HEK293 (cell line): ENCODE data around the gene MUS81.

ENCODE experiments used
- SP2 ChIP-seq: fragments of 450-650 bp; formaldehyde crosslinking; IDR thresholded peaks from 2 replicates; pipeline ENCODE4 v1.5.1; 2016; ENCODE audit warnings: missing biosample characterization, missing genetic modification characterization
- SP7 ChIP-seq: fragments of 450-650 bp; formaldehyde crosslinking; IDR thresholded peaks from 2 replicates; pipeline ENCODE4 v1.5.1; 2016; ENCODE audit warnings: missing biosample characterization, missing genetic modification characterization
- ZBTB1 ChIP-seq: fragments of 450-650 bp; formaldehyde crosslinking; IDR thresholded peaks from 2 replicates; pipeline ENCODE4 v1.5.1; 2016; ENCODE audit warnings: missing biosample characterization, missing genetic modification characterization
- ZBTB44 ChIP-seq: fragments of 450-650 bp; IDR thresholded peaks from 2 replicates; pipeline ENCODE4 v1.5.1; 2018; ENCODE audit warnings: missing biosample characterization, mild to moderate bottlenecking, missing genetic modification characterization
- ZFP69B ChIP-seq: fragments of 450-650 bp; formaldehyde crosslinking; IDR thresholded peaks from 2 replicates; pipeline ENCODE4 v1.5.1; 2016; ENCODE audit warnings: missing biosample characterization, missing genetic modification characterization
- ZNF114 ChIP-seq: fragments of 450-650 bp; formaldehyde crosslinking; IDR thresholded peaks from 2 replicates; pipeline ENCODE4 v1.5.0; 2017; ENCODE audit warnings: missing biosample characterization, missing genetic modification characterization
- ZNF140 ChIP-seq: fragments of 450-650 bp; formaldehyde crosslinking; IDR thresholded peaks from 2 replicates; pipeline ENCODE4 v1.5.1; 2016; ENCODE audit warnings: missing biosample characterization, missing genetic modification characterization
- ZNF146 ChIP-seq: fragments of 450-650 bp; formaldehyde crosslinking; IDR thresholded peaks from 2 replicates; pipeline ENCODE4 v1.5.1; 2016; ENCODE audit warnings: missing biosample characterization, missing genetic modification characterization
- ZNF155 ChIP-seq: fragments of 450-650 bp; formaldehyde crosslinking; IDR thresholded peaks from 2 replicates; pipeline ENCODE4 v1.5.1; 2016; ENCODE audit warnings: missing biosample characterization, missing genetic modification characterization
- ZNF2 ChIP-seq: fragments of 450-650 bp; formaldehyde crosslinking; IDR thresholded peaks from 2 replicates; pipeline ENCODE4 v1.5.1; 2016; ENCODE audit warnings: missing biosample characterization, missing genetic modification characterization
- ZNF221 ChIP-seq: fragments of 450-650 bp; formaldehyde crosslinking; IDR thresholded peaks from 2 replicates; pipeline ENCODE4 v1.5.1; 2017; ENCODE audit warnings: missing biosample characterization, missing genetic modification characterization, borderline replicate concordance
- ZNF391 ChIP-seq: fragments of 450-650 bp; formaldehyde crosslinking; IDR thresholded peaks from 2 replicates; pipeline ENCODE4 v1.5.1; 2016; ENCODE audit warnings: low read depth, missing biosample characterization, missing genetic modification characterization, borderline replicate concordance
- ZNF394 ChIP-seq: fragments of 450-650 bp; formaldehyde crosslinking; IDR thresholded peaks from 2 replicates; pipeline ENCODE4 v1.5.1; 2016; ENCODE audit warnings: missing biosample characterization, missing genetic modification characterization, mild to moderate bottlenecking, moderate library complexity, borderline replicate concordance
- ZNF473 ChIP-seq: fragments of 450-650 bp; formaldehyde crosslinking; IDR thresholded peaks from 2 replicates; pipeline ENCODE4 v1.5.1; 2017; ENCODE audit warnings: missing biosample characterization, missing genetic modification characterization
- ZNF518A ChIP-seq: fragments of 450-650 bp; formaldehyde crosslinking; conservative IDR thresholded peaks from 2 replicates; pipeline ENCODE4 v1.5.1; 2016; ENCODE audit warnings: low read depth, missing biosample characterization, missing genetic modification characterization
- ZNF561 ChIP-seq: fragments of 450-650 bp; IDR thresholded peaks from 2 replicates; pipeline ENCODE4 v1.5.1; 2018; ENCODE audit warnings: missing biosample characterization, missing genetic modification characterization, borderline replicate concordance
- ZNF639 ChIP-seq: fragments of 450-650 bp; formaldehyde crosslinking; IDR thresholded peaks from 2 replicates; pipeline ENCODE4 v1.5.1; 2016; ENCODE audit warnings: missing biosample characterization, missing genetic modification characterization
- ZNF785 ChIP-seq: fragments of 450-650 bp; formaldehyde crosslinking; IDR thresholded peaks from 2 replicates; pipeline ENCODE4 v1.5.1; 2016; ENCODE audit warnings: missing biosample characterization, missing genetic modification characterization
- ZNF791 ChIP-seq: fragments of 450-650 bp; formaldehyde crosslinking; IDR thresholded peaks from 2 replicates; pipeline ENCODE4 v1.5.1; 2016; ENCODE audit warnings: missing biosample characterization, missing genetic modification characterization
- ZNF792 ChIP-seq: fragments of 450-650 bp; formaldehyde crosslinking; IDR thresholded peaks from 2 replicates; pipeline ENCODE4 v1.5.1; 2016; ENCODE audit warnings: missing biosample characterization, missing genetic modification characterization
- ZNF843 ChIP-seq: fragments of 450-650 bp; formaldehyde crosslinking; IDR thresholded peaks from 2 replicates; pipeline ENCODE4 v1.5.1; 2016; ENCODE audit warnings: missing biosample characterization, missing genetic modification characterization
- ZSCAN30 ChIP-seq: fragments of 450-650 bp; IDR thresholded peaks from 2 replicates; pipeline ENCODE4 v1.5.1; 2018; ENCODE audit warnings: missing biosample characterization, mild to moderate bottlenecking, missing genetic modification characterization, moderate library complexity
- TF ChIP-seq, protein P1 (sequence below): fragments of 450-650 bp; formaldehyde crosslinking; IDR thresholded peaks from 2 replicates; pipeline ENCODE4 v1.5.0; 2017; ENCODE audit warnings: missing biosample characterization, missing genetic modification characterization, borderline replicate concordance
- TF ChIP-seq, protein P2 (sequence below): fragments of 450-650 bp; formaldehyde crosslinking; IDR thresholded peaks from 2 replicates; pipeline ENCODE4 v1.5.1; 2016; ENCODE audit warnings: missing biosample characterization, missing genetic modification characterization, low read depth
- TF ChIP-seq, protein P3 (sequence below): fragments of 450-650 bp; formaldehyde crosslinking; IDR thresholded peaks from 2 replicates; pipeline ENCODE4 v1.5.1; 2016; ENCODE audit warnings: missing biosample characterization, missing genetic modification characterization

MUS81 gene

DNA sequence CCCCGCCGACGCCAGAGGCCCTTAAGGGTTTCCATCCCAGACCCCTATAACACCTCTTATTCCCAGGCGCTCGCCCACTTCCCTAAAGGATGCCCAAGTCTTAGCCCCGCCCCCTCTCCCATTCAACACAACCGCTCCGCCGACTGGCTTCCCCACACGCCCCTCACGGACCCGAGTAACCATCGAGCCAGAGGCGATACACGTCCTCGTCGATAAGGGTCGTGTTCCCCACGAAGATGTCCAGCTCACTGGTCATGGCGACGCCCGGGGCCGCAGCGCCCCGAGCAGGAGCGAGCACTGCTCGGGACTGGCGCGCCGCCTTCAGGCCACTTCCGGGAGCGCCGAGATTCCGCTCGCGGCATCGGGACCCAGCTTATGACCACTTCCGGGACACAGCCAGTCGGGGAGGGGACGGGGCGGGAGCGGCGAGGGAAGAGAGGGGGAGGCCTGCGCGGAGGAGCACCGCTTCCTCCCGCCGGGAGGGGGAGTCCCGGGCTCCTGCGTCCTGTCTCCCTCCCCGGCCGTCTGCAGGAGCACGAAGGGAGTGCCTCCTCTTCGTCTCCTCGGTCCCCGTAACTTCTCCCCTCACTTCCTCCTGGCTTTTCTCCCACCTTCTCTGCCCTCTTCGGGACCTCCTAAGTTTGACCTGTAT, 28.1 kb downstream of the MUS81 start, which contains the start of gene FIBP (continued):
- TF ChIP-seq ZNF639 (tag by site-specific recombination) (0 out of 2 replicates have a peak, but pooled peaks have one; percentile 14), ZNF221 (no peak), ZNF394 (no peak), ZSCAN30 (peak; percentile 53; the same call in 1 of the 2 replicates), ZBTB1 (no peak), ZNF561 (tag by site-specific recombination) (0 out of 2 replicates have a peak, but pooled peaks have one; percentile 42), ZNF473 (no peak), ZNF843 (tag by site-specific recombination) (peak; percentile 57; the same call in 1 of the 2 replicates), ZNF2 (tag by site-specific recombination) (peak; percentile 89), ZNF785 (no peak), ZNF140 (tag by site-specific recombination) (no peak), ZNF792 (no peak), ZNF518A (tag by site-specific recombination) (no peak), ZNF791 (no peak), ZFP69B (tag by site-specific recombination) (peak; percentile 12; the same call in 1 of the 2 replicates), ZNF391 (tag by site-specific recombination) (no peak), SP2 (tag by site-specific recombination) (peak; percentile 85), ZNF114 (tag by site-specific recombination) (no peak), ZNF146 (tag by site-specific recombination) (no peak), SP7 (tag by site-specific recombination) (peak; percentile 72), ZNF155 (no peak), ZBTB44 (tag by site-specific recombination) (no peak)
- TF ChIP-seq, protein P1, sequence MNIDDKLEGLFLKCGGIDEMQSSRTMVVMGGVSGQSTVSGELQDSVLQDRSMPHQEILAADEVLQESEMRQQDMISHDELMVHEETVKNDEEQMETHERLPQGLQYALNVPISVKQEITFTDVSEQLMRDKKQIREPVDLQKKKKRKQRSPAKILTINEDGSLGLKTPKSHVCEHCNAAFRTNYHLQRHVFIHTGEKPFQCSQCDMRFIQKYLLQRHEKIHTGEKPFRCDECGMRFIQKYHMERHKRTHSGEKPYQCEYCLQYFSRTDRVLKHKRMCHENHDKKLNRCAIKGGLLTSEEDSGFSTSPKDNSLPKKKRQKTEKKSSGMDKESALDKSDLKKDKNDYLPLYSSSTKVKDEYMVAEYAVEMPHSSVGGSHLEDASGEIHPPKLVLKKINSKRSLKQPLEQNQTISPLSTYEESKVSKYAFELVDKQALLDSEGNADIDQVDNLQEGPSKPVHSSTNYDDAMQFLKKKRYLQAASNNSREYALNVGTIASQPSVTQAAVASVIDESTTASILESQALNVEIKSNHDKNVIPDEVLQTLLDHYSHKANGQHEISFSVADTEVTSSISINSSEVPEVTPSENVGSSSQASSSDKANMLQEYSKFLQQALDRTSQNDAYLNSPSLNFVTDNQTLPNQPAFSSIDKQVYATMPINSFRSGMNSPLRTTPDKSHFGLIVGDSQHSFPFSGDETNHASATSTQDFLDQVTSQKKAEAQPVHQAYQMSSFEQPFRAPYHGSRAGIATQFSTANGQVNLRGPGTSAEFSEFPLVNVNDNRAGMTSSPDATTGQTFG (tag by site-specific recombination), result no peak
- TF ChIP-seq, protein P2, sequence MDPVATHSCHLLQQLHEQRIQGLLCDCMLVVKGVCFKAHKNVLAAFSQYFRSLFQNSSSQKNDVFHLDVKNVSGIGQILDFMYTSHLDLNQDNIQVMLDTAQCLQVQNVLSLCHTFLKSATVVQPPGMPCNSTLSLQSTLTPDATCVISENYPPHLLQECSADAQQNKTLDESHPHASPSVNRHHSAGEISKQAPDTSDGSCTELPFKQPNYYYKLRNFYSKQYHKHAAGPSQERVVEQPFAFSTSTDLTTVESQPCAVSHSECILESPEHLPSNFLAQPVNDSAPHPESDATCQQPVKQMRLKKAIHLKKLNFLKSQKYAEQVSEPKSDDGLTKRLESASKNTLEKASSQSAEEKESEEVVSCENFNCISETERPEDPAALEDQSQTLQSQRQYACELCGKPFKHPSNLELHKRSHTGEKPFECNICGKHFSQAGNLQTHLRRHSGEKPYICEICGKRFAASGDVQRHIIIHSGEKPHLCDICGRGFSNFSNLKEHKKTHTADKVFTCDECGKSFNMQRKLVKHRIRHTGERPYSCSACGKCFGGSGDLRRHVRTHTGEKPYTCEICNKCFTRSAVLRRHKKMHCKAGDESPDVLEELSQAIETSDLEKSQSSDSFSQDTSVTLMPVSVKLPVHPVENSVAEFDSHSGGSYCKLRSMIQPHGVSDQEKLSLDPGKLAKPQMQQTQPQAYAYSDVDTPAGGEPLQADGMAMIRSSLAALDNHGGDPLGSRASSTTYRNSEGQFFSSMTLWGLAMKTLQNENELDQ, result no peak
- TF ChIP-seq, protein P3, sequence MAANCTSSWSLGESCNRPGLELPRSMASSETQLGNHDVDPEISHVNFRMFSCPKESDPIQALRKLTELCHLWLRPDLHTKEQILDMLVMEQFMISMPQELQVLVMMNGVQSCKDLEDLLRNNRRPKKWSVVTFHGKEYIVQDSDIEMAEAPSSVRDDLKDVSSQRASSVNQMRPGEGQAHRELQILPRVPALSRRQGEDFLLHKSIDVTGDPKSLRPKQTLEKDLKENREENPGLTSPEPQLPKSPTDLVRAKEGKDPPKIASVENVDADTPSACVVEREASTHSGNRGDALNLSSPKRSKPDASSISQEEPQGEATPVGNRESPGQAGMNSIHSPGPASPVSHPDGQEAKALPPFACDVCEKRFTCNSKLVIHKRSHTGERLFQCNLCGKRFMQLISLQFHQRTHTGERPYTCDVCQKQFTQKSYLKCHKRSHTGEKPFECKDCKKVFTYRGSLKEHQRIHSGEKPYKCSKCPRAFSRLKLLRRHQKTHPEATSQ, result no peak
